SH-SY5Y (cell line): Measurements from ENCODE around the gene ZNHIT3.

Source experiments
- GATA2 ChIP-seq: IDR thresholded peaks from 2 replicates; pipeline ENCODE4 v1.6.1; 2011; ENCODE audit warnings: mild to moderate bottlenecking, low read depth, low read length
- GATA3 ChIP-seq: IDR thresholded peaks from 2 replicates; pipeline ENCODE4 v1.6.1; 2011; ENCODE audit warnings: low read depth, mild to moderate bottlenecking, low read length, moderate library complexity

ZNHIT3 gene

GRCh38 chr17:36475346-36475970, 11.0 kb upstream of the ZNHIT3 start:
- no peak for TF ChIP-seq GATA2
- TF ChIP-seq GATA3 = no peak

GRCh38 chr17:36481829-36482228, 4.7 kb upstream of the ZNHIT3 start:
- TF ChIP-seq GATA2 (no peak), GATA3 (no peak)

- TF ChIP-seq GATA2 (no peak), GATA3 (no peak)
Observed at GRCh38 chr17:36482611-36483504, 3.6 kb upstream of the ZNHIT3 start.

GRCh38 chr17:36485027-36485426, 1.5 kb upstream of the ZNHIT3 start:
- no peak for TF ChIP-seq GATA3
- no peak for TF ChIP-seq GATA2

GRCh38 chr17:36485805-36486203, 677 bp upstream of the ZNHIT3 start:
- TF ChIP-seq GATA3 = no peak
- TF ChIP-seq GATA2 = no peak

GRCh38 chr17:36493956-36494355, 7.5 kb downstream of the ZNHIT3 start:
- no peak for TF ChIP-seq GATA2
- no peak for TF ChIP-seq GATA3

GRCh38 chr17:36494674-36495073, 8.2 kb downstream of the ZNHIT3 start:
- no peak for TF ChIP-seq GATA2
- no peak for TF ChIP-seq GATA3

GRCh38 chr17:36495076-36495578, 8.6 kb downstream of the ZNHIT3 start:
- TF ChIP-seq GATA3 = no peak
- TF ChIP-seq GATA2 = no peak

- TF ChIP-seq GATA2 (no peak), GATA3 (no peak)
Observed at GRCh38 chr17:36496018-36496789, 9.7 kb downstream of the ZNHIT3 start.

GRCh38 chr17:36498155-36498554, 11.7 kb downstream of the ZNHIT3 start:
- TF ChIP-seq GATA3 (no peak), GATA2 (no peak)

GRCh38 chr17:36498560-36499300, 12.2 kb downstream of the ZNHIT3 start:
- TF ChIP-seq GATA3 (no peak; the same call in 1 of the 2 replicates), GATA2 (peak; percentile 80)

- TF ChIP-seq GATA3 (no peak), GATA2 (no peak)
Observed at GRCh38 chr17:36500745-36501225, 14.3 kb downstream of the ZNHIT3 start.

GRCh38 chr17:36501351-36501750, 14.9 kb downstream of the ZNHIT3 start:
- TF ChIP-seq GATA3 (no peak), GATA2 (no peak)

GRCh38 chr17:36501963-36502362, 15.5 kb downstream of the ZNHIT3 start:
- no peak for TF ChIP-seq GATA3
- TF ChIP-seq GATA2 = no peak
